Glomerular visceral epithelial cell (primary cell): ENCODE results near the gene ASCC3.
A peak's percentile ranks its signal among the peaks of the same experiment; 100 is the strongest.

Source experiments
- DNase-seq: peaks from one replicate; pipeline ENCODE4 v3.0.0-alpha.2; 2016; ENCODE audit errors: extremely low spot score

The ASCC3 gene

GRCh38 chr6:100493206-100493888, 387.8 kb downstream of the ASCC3 start:
- DNase-seq, result no peak

GRCh38 chr6:100491952-100492670, 389.0 kb downstream of the ASCC3 start:
- no peak for DNase-seq

GRCh38 chr6:100490065-100490464, 391.1 kb downstream of the ASCC3 start:
- no peak for DNase-seq

- DNase-seq, result no peak
Observed at GRCh38 chr6:100488244-100488643, 392.9 kb downstream of the ASCC3 start.

GRCh38 chr6:100487638-100488037, 393.5 kb downstream of the ASCC3 start:
- DNase-seq, result no peak

- no peak for DNase-seq
Observed at GRCh38 chr6:100485268-100485667, 395.9 kb downstream of the ASCC3 start.

- DNase-seq, result no peak
Observed at GRCh38 chr6:100484474-100484873, 396.7 kb downstream of the ASCC3 start.

GRCh38 chr6:100482698-100483097, 398.4 kb downstream of the ASCC3 start:
- DNase-seq, result no peak

GRCh38 chr6:100479179-100480035, 401.7 kb downstream of the ASCC3 start:
- peak; percentile 50 for DNase-seq

GRCh38 chr6:100475554-100476320, 405.4 kb downstream of the ASCC3 start:
- no peak for DNase-seq

- DNase-seq, result no peak
Observed at GRCh38 chr6:100473182-100473581, 407.9 kb downstream of the ASCC3 start.

- peak; percentile 91 for DNase-seq
Observed at GRCh38 chr6:100472674-100473073, 408.5 kb downstream of the ASCC3 start.

GRCh38 chr6:100470422-100471120, 410.6 kb downstream of the ASCC3 start:
- no peak for DNase-seq

- DNase-seq, result no peak
Observed at GRCh38 chr6:100469101-100469859, 411.8 kb downstream of the ASCC3 start.

- no peak for DNase-seq
Observed at GRCh38 chr6:100468016-100468622, 413.0 kb downstream of the ASCC3 start.

- DNase-seq, result no peak
Observed at GRCh38 chr6:100467129-100468015, 413.8 kb downstream of the ASCC3 start.

GRCh38 chr6:100466410-100467128, 414.6 kb downstream of the ASCC3 start:
- DNase-seq, result no peak
